Cardiac fibroblast (primary cell): ENCODE measurements around the gene STAB2.
A peak's percentile ranks its signal among the peaks of the same experiment; 100 is the strongest.
"Not testable (repeated sequence)": the region's sequence is repeated elsewhere in the genome, so short reads cannot be mapped to it uniquely, and the experiment has no call there.

Source experiments
- DNase-seq, 2 donors: peaks; one replicate each; pipeline versions ENCODE4 v3.0.0 to v3.0.0-alpha.2; 2010; ENCODE audit warnings: low read depth in 2 of 2
- H3K4me3 ChIP-seq, 2 donors: replicated peaks in 1 of 2; 1 replicate in 1 of 2; 2 replicates in 1 of 2; pipeline ENCODE4 v1.5.1; 2011; ENCODE audit warnings: low read depth in 2 of 2, low read length in 2 of 2, mild to moderate bottlenecking in 2 of 2, moderate library complexity in 1 of 2
- TF ChIP-seq, protein P1 (sequence below): IDR thresholded peaks from one replicate; pipeline ENCODE4 v1.5.1; 2011; ENCODE audit warnings: low read depth, mild to moderate bottlenecking, low read length, inconsistent platforms

STAB2 gene

DNA sequence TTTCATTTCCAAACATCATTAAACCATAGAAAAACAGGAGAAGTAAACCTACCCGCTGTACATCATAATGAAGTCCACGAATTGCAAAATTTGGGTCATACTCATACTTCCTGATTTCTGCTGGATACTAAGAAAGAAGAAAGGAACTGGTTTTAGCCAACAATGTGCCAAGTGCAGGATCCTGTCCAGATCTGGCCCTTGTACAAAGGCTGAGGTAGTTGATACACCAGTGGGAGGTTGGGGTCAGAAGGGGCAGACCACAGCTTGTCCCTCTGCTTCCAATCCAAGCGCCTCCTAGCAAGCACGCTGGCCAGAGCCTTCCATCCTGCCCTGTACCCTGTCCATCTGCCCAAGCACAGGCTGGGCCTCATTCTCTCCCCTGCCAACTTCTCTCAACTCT lies 219.7 kb downstream of the STAB2 start:
- H3K4me3 ChIP-seq = no peak overlapping the region
- DNase-seq = peak; percentile 67 to 80
- TF ChIP-seq, protein P1, sequence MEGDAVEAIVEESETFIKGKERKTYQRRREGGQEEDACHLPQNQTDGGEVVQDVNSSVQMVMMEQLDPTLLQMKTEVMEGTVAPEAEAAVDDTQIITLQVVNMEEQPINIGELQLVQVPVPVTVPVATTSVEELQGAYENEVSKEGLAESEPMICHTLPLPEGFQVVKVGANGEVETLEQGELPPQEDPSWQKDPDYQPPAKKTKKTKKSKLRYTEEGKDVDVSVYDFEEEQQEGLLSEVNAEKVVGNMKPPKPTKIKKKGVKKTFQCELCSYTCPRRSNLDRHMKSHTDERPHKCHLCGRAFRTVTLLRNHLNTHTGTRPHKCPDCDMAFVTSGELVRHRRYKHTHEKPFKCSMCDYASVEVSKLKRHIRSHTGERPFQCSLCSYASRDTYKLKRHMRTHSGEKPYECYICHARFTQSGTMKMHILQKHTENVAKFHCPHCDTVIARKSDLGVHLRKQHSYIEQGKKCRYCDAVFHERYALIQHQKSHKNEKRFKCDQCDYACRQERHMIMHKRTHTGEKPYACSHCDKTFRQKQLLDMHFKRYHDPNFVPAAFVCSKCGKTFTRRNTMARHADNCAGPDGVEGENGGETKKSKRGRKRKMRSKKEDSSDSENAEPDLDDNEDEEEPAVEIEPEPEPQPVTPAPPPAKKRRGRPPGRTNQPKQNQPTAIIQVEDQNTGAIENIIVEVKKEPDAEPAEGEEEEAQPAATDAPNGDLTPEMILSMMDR = no peak

GRCh38 chr12:103807561-103808238 lies 220.6 kb downstream of the STAB2 start:
- DNase-seq = no peak
- H3K4me3 ChIP-seq = no peak overlapping the region
- TF ChIP-seq, protein P1 = no peak

DNA sequence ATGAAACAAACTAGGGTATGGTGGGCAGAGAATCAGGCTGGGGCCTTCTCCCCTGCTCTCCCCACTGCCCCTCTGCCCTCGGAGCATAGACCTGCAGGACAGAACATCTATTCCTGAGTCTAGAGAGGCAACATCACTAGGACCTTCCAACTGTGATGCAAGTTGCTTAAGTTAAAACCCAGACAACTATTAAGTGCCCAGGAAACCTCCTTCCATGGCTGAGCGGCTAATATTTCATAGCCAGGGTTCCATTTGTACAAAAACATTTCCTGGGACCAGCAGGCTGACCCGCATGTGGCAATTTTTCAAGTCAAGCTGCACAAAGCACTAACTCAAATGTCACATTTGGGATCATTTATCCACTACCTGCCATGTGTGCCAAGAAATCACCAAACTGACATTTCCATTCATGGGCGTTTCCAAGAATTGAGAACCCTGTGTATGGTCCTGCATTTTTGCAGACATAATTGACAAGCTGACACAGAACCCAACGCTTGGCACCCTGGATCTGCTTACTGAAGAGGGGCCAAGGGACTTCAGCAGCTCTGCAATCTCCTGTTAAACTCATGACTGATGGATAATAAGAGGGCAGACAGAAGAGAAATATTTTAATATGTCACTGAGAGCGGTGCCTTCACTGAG lies 221.3 kb downstream of the STAB2 start:
- no peak overlapping the region for H3K4me3 ChIP-seq
- TF ChIP-seq, protein P1 = no peak
- no peak for DNase-seq

GRCh38 chr12:103809154-103809553 lies 222.1 kb downstream of the STAB2 start:
- TF ChIP-seq, protein P1 = no peak
- no peak for DNase-seq
- H3K4me3 ChIP-seq = no peak overlapping the region

GRCh38 chr12:103809639-103810038 lies 222.6 kb downstream of the STAB2 start:
- H3K4me3 ChIP-seq, DNase-seq: not testable (repeated sequence)

DNA sequence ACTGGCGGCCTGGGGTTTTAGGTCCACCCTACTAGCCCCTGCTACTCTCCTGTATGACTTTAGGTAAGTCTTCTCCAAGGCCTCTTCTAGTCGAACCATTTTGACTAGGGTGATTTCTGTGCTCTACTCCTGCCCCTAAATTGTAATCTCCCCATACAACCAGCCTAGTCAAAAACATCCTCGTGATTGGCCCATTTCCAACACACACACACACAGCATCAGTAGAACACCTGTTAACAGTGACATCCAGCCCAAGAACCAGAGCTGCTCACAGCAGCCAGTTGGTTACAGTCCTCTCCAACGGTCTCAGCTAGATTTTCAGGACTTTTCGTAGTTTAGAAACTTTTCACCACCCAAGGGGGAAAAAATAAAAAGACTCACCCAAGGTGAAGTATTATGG lies 223.0 kb downstream of the STAB2 start:
- no peak overlapping the region for H3K4me3 ChIP-seq
- TF ChIP-seq, protein P1 = no peak
- DNase-seq = no peak

GRCh38 chr12:103811791-103812190 lies 224.7 kb downstream of the STAB2 start:
- H3K4me3 ChIP-seq = no peak overlapping the region
- TF ChIP-seq, protein P1 = no peak
- no peak for DNase-seq
